B cell (primary cell): ENCODE results near the gene EVPL.

Source experiments
- EZH2 ChIP-seq: IDR thresholded peaks from 2 replicates; pipeline ENCODE4 v1.6.1; 2012; ENCODE audit warnings: borderline replicate concordance, low read depth, mild to moderate bottlenecking, moderate library complexity, low read length; ENCODE audit not compliant: insufficient read depth, poor library complexity, severe bottlenecking
- TF ChIP-seq, protein P1 (sequence below): fragments of 200-600 bp; IDR thresholded peaks from one replicate; pipeline ENCODE4 v1.8.0; 2022; ENCODE audit warnings: antibody characterized with exemption, mild to moderate bottlenecking

DNA sequence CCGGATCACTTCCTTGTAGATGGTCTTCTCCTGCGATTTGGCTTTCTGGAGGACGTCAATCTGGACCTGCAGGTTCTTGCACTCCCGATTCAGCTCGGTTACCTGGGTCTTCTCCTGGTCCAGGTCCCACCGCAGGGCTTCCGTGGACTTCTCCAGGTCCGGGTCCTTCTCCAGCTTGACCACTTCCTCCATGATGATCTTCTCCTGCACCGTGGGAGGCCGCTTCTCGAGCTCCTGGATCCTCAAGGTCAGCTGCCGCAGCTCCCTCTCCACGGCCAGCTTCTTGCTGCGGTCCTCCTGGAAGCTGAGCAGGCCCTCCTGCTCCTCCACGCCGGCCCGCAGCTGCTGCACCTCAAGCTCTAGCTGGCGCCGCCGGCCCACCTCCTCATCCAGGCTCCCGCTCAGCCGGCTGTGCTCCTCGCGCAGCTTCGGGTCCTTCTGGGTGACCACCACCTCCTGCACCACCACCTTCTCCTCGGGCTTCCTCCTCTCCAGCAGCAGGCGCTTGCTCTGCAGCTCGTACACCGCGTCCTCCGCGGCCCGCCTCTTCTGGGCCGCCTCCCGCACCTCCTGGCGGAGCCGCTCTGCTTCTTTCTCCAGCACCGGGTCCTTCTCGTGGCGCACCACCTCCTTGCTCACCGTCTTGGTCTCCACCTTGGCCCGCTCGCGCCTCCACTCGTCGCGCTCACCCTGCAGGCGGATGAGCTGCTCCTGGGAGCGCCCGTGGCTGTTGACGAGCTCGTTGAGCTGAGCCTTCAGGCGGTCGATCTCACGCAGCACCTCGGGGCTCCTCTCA is 18.3 kb downstream of the EVPL start:
- TF ChIP-seq, protein P1, sequence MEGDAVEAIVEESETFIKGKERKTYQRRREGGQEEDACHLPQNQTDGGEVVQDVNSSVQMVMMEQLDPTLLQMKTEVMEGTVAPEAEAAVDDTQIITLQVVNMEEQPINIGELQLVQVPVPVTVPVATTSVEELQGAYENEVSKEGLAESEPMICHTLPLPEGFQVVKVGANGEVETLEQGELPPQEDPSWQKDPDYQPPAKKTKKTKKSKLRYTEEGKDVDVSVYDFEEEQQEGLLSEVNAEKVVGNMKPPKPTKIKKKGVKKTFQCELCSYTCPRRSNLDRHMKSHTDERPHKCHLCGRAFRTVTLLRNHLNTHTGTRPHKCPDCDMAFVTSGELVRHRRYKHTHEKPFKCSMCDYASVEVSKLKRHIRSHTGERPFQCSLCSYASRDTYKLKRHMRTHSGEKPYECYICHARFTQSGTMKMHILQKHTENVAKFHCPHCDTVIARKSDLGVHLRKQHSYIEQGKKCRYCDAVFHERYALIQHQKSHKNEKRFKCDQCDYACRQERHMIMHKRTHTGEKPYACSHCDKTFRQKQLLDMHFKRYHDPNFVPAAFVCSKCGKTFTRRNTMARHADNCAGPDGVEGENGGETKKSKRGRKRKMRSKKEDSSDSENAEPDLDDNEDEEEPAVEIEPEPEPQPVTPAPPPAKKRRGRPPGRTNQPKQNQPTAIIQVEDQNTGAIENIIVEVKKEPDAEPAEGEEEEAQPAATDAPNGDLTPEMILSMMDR, result no peak
- no peak for TF ChIP-seq EZH2
